Endothelial cell of umbilical vein (primary cell): ENCODE measurements around the gene GRIN3B. TPM values are rescaled to one million over a fixed set of nuclear protein-coding genes. Genes with fewer than 3 reads are reported as not detected.

Experiments used
- BruUV-seq: library from RNA; stranded (reverse); fragments of 400-500 nt; replicated peaks from 2 replicates; lab custom pipeline; 2021; lab: Mats Ljungman, UMichigan
- CTCF ChIA-PET: fragments of 300-600, 350-600 bp; sonication (Branson Sonifier 250); formaldehyde crosslinking; loops from one replicate; lab custom pipeline; 2021; ENCODE audit warnings: antibody characterized with exemption, inconsistent platforms; lab: Charles Lee
- POLR2A ChIA-PET: fragments of 300-600, 350-600 bp; sonication (Branson Sonifier 250); formaldehyde crosslinking; loops from one replicate; lab custom pipeline; 2021; ENCODE audit warnings: antibody characterized with exemption, inconsistent platforms; lab: Charles Lee
- DNase-seq: peaks from one replicate; pipeline ENCODE4 v3.0.0-alpha.2; 2011; ENCODE audit warnings: low read depth, low spot score
- FAIRE-seq: peaks from 2 replicates; lab custom pipeline; 2011; peaks lifted over from hg19 to GRCh38; lab: Jason Lieb, UNC
- H2AFZ ChIP-seq: 2 replicates; pipeline ENCODE4 v1.6.0; 2012; ENCODE audit warnings: low read depth, low read length, control low read depth, inconsistent platforms
- H3K27ac ChIP-seq: 2 replicates; pipeline ENCODE4 v1.5.1; 2011; ENCODE audit warnings: low read depth, mild to moderate bottlenecking, control low read depth, low read length, moderate library complexity; ENCODE audit not compliant: insufficient read depth
- H3K27me3 ChIP-seq, 2 experiments: 2 replicates each; pipeline versions ENCODE4 v1.6.0 to v1.6.1; 2011; ENCODE audit warnings: low read length in 2 of 2, mixed read lengths in 1 of 2; ENCODE audit not compliant: control insufficient read depth in 2 of 2, insufficient read depth in 2 of 2
- H3K36me3 ChIP-seq, 2 experiments: 2 replicates in 1 of 2; 3 replicates in 1 of 2; pipeline ENCODE4 v1.5.1; 2011; ENCODE audit warnings: low read length in 2 of 2, mild to moderate bottlenecking in 1 of 2, moderate library complexity in 1 of 2; ENCODE audit not compliant: control insufficient read depth in 2 of 2, insufficient read depth in 2 of 2; ENCODE audit errors: extremely low read depth in 1 of 2
- H3K4me1 ChIP-seq: 3 replicates; pipeline ENCODE4 v1.5.1; 2011; ENCODE audit warnings: mild to moderate bottlenecking, low read length; ENCODE audit not compliant: control insufficient read depth, insufficient read depth; ENCODE audit errors: extremely low read depth
- H3K4me2 ChIP-seq: 2 replicates; pipeline ENCODE4 v1.6.1; 2011; ENCODE audit warnings: low read length, control low read depth, mixed read lengths; ENCODE audit not compliant: insufficient read depth
- H3K4me3 ChIP-seq, 3 experiments: fragments of 200-600 bp in 1 of 3; sonication (generic), shearing (Covaris generic) in 1 of 3; replicated peaks in 1 of 3; 2 replicates each; pipeline ENCODE4 v1.5.1; 2011 to 2016; ENCODE audit warnings: control low read depth in 3 of 3, low read length in 3 of 3, mild to moderate bottlenecking in 2 of 3, inconsistent platforms in 1 of 3, low read depth in 1 of 3, moderate library complexity in 1 of 3; ENCODE audit not compliant: insufficient read depth in 1 of 3
- H3K79me2 ChIP-seq: 2 replicates; pipeline ENCODE4 v1.6.0; 2012; ENCODE audit warnings: low read length, inconsistent platforms; ENCODE audit not compliant: control insufficient read depth, insufficient read depth
- H3K9ac ChIP-seq: replicated peaks from 2 replicates; pipeline ENCODE3; 2011; ENCODE audit warnings: low read length, control low read depth; ENCODE audit not compliant: insufficient read depth; ENCODE audit errors: extremely low read depth
- H3K9me1 ChIP-seq: replicated peaks from 3 replicates; pipeline ENCODE4 v1.6.0; 2011; ENCODE audit warnings: mild to moderate bottlenecking, low read length; ENCODE audit not compliant: control insufficient read depth, insufficient read depth; ENCODE audit errors: extremely low read depth
- H3K9me3 ChIP-seq: replicated peaks from 2 replicates; pipeline ENCODE4 v1.5.1; 2012; ENCODE audit warnings: low read length, inconsistent platforms; ENCODE audit not compliant: control insufficient read depth, insufficient read depth
- H4K20me1 ChIP-seq: replicated peaks from 2 replicates; pipeline ENCODE3; 2011; ENCODE audit warnings: mild to moderate bottlenecking, low read length; ENCODE audit not compliant: control insufficient read depth, insufficient read depth; ENCODE audit errors: extremely low read depth
- EZH2 ChIP-seq: IDR thresholded peaks from 2 replicates; pipeline ENCODE4 v1.6.1; 2012; ENCODE audit warnings: borderline replicate concordance, low read depth, mild to moderate bottlenecking, moderate library complexity, low read length, inconsistent platforms; ENCODE audit not compliant: severe bottlenecking
- GATA2 ChIP-seq: IDR thresholded peaks from 2 replicates; pipeline ENCODE4 v1.7.0; 2011; ENCODE audit warnings: low read depth, mild to moderate bottlenecking, moderate library complexity, mixed read lengths, low read length; ENCODE audit not compliant: insufficient read length, insufficient read depth
- MYC ChIP-seq: IDR thresholded peaks from one replicate; pipeline ENCODE4 v1.6.1; 2011; ENCODE audit warnings: mild to moderate bottlenecking, low read depth, low read length
- dilution Hi-C: fragments of 300-500 bp; cut with MboI; formaldehyde crosslinking; loops from one replicate; pipeline ENCODE4 v1.15.0; 2019; ENCODE audit warnings: low sequenced_read_pairs; ENCODE audit not compliant: extremely low pct_ligation_motif_present
- intact Hi-C: fragments of 100-400 bp; cut with micrococcal nuclease; formaldehyde crosslinking; loops from one replicate; pipeline ENCODE4 v1.10.0; 2022
- polyA plus RNA-seq, 4 experiments: library from polyadenylated mRNA; depleted of rRNA in 3 of 4; stranded (reverse) in 3 of 4; unstranded in 1 of 4; fragments of >200 nt; gene quantifications; 2 replicates each; pipeline versions ENCODE4 v1.2.1 to v1.2.3, GENCODE V29; 2011 to 2012; ENCODE audit warnings: missing spikeins in 1 of 4
- total RNA-seq: library from RNA; stranded (reverse); gene quantifications from 2 replicates; pipeline ENCODE4 v1.2.3, GENCODE V29; 2021
- TF ChIP-seq, protein P1 (sequence below): IDR thresholded peaks from 2 replicates; pipeline ENCODE4 v1.6.1; 2011; ENCODE audit not compliant: insufficient read depth, insufficient read length

The GRIN3B gene
- total and polyA plus RNA-seq, 2 donors (not counting 3 experiments of a cell fraction or from before 2014, with no cell fraction given), result 0.43 to 0.82 TPM

DNA sequence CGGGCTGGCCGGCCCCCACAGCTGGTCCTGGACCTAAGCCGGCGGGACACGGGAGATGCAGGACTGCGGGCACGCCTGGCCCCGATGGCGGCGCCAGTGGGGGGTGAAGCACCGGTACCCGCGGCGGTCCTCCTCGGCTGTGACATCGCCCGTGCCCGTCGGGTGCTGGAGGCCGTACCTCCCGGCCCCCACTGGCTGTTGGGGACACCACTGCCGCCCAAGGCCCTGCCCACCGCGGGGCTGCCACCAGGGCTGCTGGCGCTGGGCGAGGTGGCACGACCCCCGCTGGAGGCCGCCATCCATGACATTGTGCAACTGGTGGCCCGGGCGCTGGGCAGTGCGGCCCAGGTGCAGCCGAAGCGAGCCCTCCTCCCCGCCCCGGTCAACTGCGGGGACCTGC lies 3.1 kb downstream of the GRIN3B start:
- Histone ChIP-seq H3K4me1 (no peaks in the 10 kb centered on the region), H3K9me1 (no peaks in the 10 kb centered on the region), H3K4me2 (no peak overlapping the region), H3K4me3 (no peak overlapping the region), H4K20me1 (no peaks in the 10 kb centered on the region), H3K9ac (no peak overlapping the region), H3K9me3 (no peaks in the 10 kb centered on the region), H3K27ac (no peak overlapping the region), H3K27me3 (peaks cover 8 to 9% of the 10 kb centered on the region in 2 experiments), H2AFZ (no peak overlapping the region), H3K36me3 (no peaks in the 10 kb centered on the region), H3K79me2 (no peaks in the 10 kb centered on the region)
- TF ChIP-seq GATA2 (no peak), EZH2 (no peak), MYC (no peak)
- no TSS peak for BruUV-seq
- CTCF ChIA-PET, result no interaction called here
- POLR2A ChIA-PET, result no interaction called here
- dilution Hi-C loops (no loop called here), intact Hi-C loops (no loop called here)
- DNase-seq (no peak), FAIRE-seq (no peak)

DNA sequence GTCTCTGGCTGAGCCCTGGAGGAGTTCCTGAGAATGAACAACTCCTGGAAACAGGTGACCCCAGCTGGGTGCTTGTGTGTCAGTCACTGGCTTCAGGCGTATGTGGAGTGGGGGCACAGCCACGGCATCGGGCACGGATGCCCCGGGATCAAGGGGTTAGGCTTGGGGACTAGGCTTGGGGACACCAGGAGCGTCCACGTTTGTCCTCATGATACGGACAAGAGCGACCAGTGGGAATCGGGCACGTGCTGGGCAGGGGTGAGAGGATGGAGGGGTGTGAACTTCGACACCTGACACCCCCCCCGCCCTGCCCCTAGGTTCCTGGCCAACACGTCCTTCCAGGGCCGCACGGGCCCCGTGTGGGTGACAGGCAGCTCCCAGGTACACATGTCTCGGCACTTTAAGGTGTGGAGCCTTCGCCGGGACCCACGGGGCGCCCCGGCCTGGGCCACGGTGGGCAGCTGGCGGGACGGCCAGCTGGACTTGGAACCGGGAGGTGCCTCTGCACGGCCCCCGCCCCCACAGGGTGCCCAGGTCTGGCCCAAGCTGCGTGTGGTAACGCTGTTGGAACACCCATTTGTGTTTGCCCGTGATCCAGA lies 4.1 kb downstream of the GRIN3B start:
- Histone ChIP-seq H3K27ac (no peak overlapping the region), H3K79me2 (no peaks in the 10 kb centered on the region), H3K4me3 (no peak overlapping the region), H3K36me3 (no peaks in the 10 kb centered on the region), H3K9me1 (no peaks in the 10 kb centered on the region), H2AFZ (no peak overlapping the region), H3K27me3 (peaks cover 6% of the 10 kb centered on the region in 2 experiments), H3K9me3 (no peaks in the 10 kb centered on the region), H3K4me2 (no peak overlapping the region), H4K20me1 (no peaks in the 10 kb centered on the region), H3K4me1 (no peaks in the 10 kb centered on the region), H3K9ac (no peak overlapping the region)
- FAIRE-seq, result no peak
- TF ChIP-seq, protein P1, sequence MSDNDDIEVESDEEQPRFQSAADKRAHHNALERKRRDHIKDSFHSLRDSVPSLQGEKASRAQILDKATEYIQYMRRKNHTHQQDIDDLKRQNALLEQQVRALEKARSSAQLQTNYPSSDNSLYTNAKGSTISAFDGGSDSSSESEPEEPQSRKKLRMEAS, result no peak
- no peak for TF ChIP-seq GATA2
- ChIA-PET CTCF (interaction anchor here (1.0 kb wide), 1 partner anchor 9 kb away, joined by 3 read pairs; no protein-coding TSS in a partner anchor), POLR2A (no interaction called here)
- dilution Hi-C loops, result no loop called here
- intact Hi-C loops, result no loop called here
- no TSS peak for BruUV-seq
- no peak for DNase-seq
